GM23248 (cell line): ENCODE measurements around the gene RIPOR3.

Experiments
- EZH2 ChIP-seq: fragments of 200-600 bp; sonication (generic); IDR thresholded peaks from 2 replicates; pipeline ENCODE4 v1.6.1; 2018; ENCODE audit warnings: antibody characterized with exemption, mild to moderate bottlenecking; ENCODE audit not compliant: insufficient read depth, poor library complexity, severe bottlenecking
- EZH2phosphoT487 ChIP-seq: fragments of 200-600 bp; sonication (generic); IDR thresholded peaks from 2 replicates; pipeline ENCODE4 v1.6.1; 2018; ENCODE audit warnings: antibody characterized with exemption, moderate library complexity, mild to moderate bottlenecking, low read depth; ENCODE audit not compliant: insufficient read depth

DNA sequence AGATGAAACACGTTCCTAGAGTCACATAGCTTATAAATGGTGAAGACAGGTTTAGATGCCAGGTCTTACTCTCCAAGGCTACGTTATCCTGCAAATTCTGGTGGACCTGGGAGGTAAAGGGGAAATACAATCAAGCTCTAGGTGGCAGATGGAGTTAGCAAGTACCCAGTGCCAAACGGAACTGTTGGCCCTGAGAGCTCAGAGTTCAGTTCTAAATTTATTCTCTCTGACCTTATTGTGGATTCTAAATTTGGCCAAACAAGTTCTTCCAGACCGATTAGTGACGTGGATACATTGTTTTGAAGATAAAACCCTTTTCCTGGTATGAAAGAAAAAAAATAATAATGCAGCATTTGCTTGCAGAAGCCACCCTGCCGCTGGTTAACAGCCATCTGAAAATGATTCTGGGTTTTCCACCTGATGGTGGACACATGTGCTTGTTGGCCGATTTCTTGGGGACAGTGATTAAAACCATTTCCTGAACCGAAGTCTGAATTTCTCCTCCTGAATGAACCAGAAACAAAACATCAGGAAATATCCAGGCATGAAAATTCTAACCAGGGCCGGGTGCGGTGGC lies 32.5 kb downstream of the RIPOR3 start:
- TF ChIP-seq EZH2phosphoT487: no peak
- TF ChIP-seq EZH2: no peak
